Effector CD8-positive, alpha-beta T cell (primary cell): ENCODE measurements around the gene ST8SIA5.

Experiments used
- DNase-seq: peaks from one replicate; lab custom pipeline; 2025; lab: John Stamatoyannopoulos, UW

ST8SIA5 gene

DNA sequence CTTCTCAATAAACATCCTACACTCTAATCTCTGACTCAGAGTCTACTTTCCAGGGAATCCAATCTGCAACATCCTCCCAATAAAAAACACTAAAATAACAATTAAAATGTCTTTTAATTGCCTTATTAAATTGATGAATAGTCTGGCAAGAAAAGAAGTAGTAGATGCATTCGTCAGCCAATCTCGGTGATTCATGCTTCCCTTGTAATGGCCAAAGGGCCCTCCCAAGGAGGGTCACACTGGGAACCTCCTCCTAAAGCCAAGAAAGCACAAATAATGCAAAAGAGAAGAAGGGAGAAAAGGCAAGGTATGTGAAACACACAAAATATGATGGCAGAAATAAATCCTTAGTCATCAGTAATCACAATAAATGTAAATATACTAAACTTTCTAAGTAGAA is 16.8 kb downstream of the ST8SIA5 start:
- DNase-seq, result no peak

GRCh38 chr18:46738491-46738890 is 18.4 kb downstream of the ST8SIA5 start:
- no peak for DNase-seq

GRCh38 chr18:46736736-46737135 is 20.1 kb downstream of the ST8SIA5 start:
- DNase-seq, result no peak

DNA sequence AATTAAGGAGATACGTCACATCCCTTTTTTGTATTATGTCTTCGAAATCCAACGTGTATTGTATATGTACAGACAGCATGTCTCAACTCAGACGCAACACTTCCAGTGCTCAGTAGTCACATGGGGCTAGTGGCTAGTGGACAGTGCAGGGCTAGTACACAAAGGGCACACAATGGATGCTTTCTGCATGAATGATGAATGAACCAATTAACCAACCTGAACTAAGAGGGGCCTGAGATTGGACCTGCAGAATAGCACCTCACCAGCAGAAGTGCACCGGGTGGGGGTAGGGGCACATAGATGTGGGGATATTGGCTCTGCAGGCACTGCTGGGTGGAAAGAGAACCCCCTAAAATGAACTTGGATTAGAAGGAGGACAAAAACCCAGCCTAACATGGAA is 20.7 kb downstream of the ST8SIA5 start:
- DNase-seq, result no peak

- DNase-seq, result no peak
Measured at GRCh38 chr18:46734981-46735380, 21.9 kb downstream of the ST8SIA5 start.

GRCh38 chr18:46733872-46734271 is 23.0 kb downstream of the ST8SIA5 start:
- no peak for DNase-seq

DNA sequence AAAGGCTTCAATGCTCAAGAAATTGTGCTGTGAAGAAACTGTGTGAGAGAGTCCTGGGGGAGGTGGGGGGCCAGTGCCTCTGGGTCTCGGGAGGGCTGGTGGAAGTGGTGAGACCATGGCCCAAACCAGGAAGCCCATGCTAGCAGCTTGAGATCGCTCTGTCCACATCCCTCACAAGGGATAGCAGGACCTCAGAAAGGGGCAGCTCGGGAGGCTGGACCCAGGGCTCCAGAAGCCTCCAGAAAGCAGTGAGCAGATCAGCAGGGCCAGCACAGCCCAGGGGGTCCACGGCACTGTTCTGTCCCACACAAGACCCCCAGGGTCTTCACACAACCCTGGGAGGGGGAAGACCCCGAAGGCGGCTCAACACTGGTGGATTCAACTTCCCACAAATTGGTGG is 24.1 kb downstream of the ST8SIA5 start:
- DNase-seq, result no peak

DNA sequence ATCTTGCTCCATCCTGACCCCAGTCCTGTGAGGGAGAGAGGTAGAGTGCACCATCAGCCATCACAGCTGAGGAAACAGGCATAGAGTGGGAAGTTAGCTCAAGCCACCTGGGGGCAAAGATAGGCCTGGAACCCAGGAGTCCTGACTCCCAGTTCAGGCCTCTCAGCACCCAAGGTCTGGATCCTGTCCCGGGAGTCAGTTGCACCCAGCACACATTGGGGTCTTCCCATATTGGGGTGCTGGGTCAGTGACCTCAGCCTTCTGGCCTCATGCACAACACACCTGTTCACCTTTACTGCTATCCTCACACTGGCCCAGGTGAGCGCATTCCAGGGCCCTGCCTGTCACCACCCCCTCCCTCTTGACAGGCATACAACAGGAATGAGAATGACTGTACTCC is 24.7 kb downstream of the ST8SIA5 start:
- DNase-seq, result no peak

- no peak for DNase-seq
Measured at GRCh38 chr18:46731316-46731715, 25.5 kb downstream of the ST8SIA5 start.

GRCh38 chr18:46728219-46728930 is 28.5 kb downstream of the ST8SIA5 start:
- DNase-seq, result no peak

GRCh38 chr18:46727177-46727576 is 29.7 kb downstream of the ST8SIA5 start:
- no peak for DNase-seq

- no peak for DNase-seq
Measured at GRCh38 chr18:46725310-46725709, 31.5 kb downstream of the ST8SIA5 start.

GRCh38 chr18:46723856-46724415 is 32.9 kb downstream of the ST8SIA5 start:
- no peak for DNase-seq

- no peak for DNase-seq
Measured at GRCh38 chr18:46722051-46722450, 34.8 kb downstream of the ST8SIA5 start.

GRCh38 chr18:46721331-46721730 is 35.5 kb downstream of the ST8SIA5 start:
- DNase-seq, result no peak

DNA sequence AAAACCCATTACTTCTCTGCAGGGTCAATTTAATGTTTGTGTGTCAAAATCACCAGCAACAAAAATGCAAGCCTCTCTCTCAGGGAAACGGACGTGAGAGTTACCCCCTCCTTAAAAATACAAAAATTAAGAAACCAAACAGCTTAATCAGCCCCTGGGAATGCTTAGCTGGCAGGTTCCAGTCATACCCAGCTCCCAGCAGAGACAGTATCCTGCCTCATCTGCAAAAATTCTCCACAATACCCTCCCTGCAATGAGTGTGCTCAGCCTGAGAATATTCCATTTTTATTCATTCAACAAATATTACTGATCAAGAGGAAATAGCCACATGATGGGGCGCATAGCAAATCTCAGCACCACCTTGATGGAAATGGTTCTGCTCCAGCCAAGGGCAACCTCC is 36.3 kb downstream of the ST8SIA5 start:
- DNase-seq, result no peak

DNA sequence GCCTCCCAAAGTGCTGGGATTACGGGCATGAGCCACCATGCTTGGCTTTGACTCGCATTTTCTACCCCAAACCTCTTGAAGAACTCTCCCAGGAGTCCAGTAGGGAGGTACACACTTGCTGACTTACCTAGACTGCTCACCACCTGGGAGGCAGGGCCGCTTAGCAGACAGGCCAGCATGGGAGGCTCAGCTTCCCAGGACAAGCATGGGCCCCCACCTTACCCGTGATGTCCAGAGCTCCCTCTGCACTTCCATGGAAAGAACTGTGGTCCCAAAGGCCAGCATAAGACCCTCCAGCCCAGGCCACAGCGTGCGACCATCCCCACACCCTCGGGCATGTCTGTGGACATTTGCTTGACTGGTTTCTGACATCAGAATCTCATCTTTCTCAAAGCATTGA is 36.8 kb downstream of the ST8SIA5 start:
- DNase-seq, result no peak

- DNase-seq, result no peak
Measured at GRCh38 chr18:46719388-46719787, 37.5 kb downstream of the ST8SIA5 start.

DNA sequence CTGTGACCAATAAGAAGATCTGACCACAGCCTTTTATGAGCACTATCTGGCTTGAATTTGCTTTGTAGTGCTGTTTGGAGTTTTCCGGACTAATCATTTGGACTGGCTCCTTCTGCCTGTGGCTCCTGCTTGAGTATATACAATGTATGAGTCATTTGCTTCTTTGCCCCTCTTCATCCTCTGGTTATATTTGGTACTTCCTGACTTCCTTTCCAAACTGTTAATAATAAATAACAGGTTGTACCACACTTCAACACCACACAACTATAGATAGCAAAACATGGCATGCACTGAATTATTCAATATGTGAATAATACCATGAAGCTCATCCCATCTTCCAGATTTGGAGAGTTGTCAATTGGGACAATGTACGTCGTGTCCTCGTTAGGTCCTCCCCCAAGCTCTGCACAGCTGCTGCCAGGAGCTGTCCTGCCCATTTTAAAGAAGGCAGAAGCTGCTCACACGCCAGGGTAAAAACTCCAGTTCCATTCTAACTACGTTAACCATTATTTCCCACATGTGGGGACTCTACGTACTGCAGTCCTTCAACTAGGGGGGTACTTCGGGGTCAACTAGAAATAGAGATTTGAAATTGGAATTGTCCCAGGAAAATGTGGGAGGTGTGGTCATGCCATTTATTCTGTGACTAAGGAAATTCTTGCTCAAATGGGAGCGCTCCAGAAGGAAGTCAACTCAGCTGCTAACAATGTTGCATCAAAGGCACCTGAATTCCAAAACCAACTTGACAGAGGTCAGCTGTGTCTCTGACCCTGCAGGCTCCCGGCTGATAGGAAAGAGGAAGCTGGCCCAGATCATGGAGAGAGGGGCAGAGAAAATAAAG is 38.1 kb downstream of the ST8SIA5 start:
- DNase-seq, result no peak

GRCh38 chr18:46716827-46717226 is 40.0 kb downstream of the ST8SIA5 start:
- DNase-seq, result no peak

GRCh38 chr18:46716336-46716735 is 40.5 kb downstream of the ST8SIA5 start:
- no peak for DNase-seq

GRCh38 chr18:46715062-46715461 is 41.8 kb downstream of the ST8SIA5 start:
- DNase-seq, result no peak

- DNase-seq, result no peak
Measured at GRCh38 chr18:46712406-46712805, 44.4 kb downstream of the ST8SIA5 start.
